ENCODE results near the gene PSAPL1.

The PSAPL1 gene

GRCh38 chr4:7430368-7430964 is 4.3 kb downstream of the PSAPL1 start:
- no peak for ATAC-seq

- ATAC-seq = no peak
Measured at GRCh38 chr4:7429601-7430078, 5.1 kb downstream of the PSAPL1 start.

- no peak for ATAC-seq
Measured at GRCh38 chr4:7429069-7429416, 5.7 kb downstream of the PSAPL1 start.

GRCh38 chr4:7428261-7429068 is 6.3 kb downstream of the PSAPL1 start:
- no peak for ATAC-seq

GRCh38 chr4:7427831-7428260 is 6.9 kb downstream of the PSAPL1 start:
- no peak for ATAC-seq

- ATAC-seq = no peak
Measured at GRCh38 chr4:7427361-7427760, 7.4 kb downstream of the PSAPL1 start.

GRCh38 chr4:7426525-7427171 is 8.1 kb downstream of the PSAPL1 start:
- ATAC-seq = no peak

- no peak for ATAC-seq
Measured at GRCh38 chr4:7425591-7426468, 8.9 kb downstream of the PSAPL1 start.

GRCh38 chr4:7425124-7425523 is 9.6 kb downstream of the PSAPL1 start:
- no peak for ATAC-seq

GRCh38 chr4:7424553-7425111 is 10.1 kb downstream of the PSAPL1 start:
- no peak for ATAC-seq

GRCh38 chr4:7423801-7424552 is 10.8 kb downstream of the PSAPL1 start:
- ATAC-seq = no peak

GRCh38 chr4:7423391-7423790 is 11.3 kb downstream of the PSAPL1 start:
- ATAC-seq = no peak

- ATAC-seq = no peak
Measured at GRCh38 chr4:7422898-7423180, 11.9 kb downstream of the PSAPL1 start.

GRCh38 chr4:7422151-7422897 is 12.4 kb downstream of the PSAPL1 start:
- no peak for ATAC-seq

GRCh38 chr4:7421356-7422150 is 13.2 kb downstream of the PSAPL1 start:
- no peak for ATAC-seq

- ATAC-seq = no peak
Measured at GRCh38 chr4:7420661-7421040, 14.1 kb downstream of the PSAPL1 start.

- ATAC-seq = no peak
Measured at GRCh38 chr4:7419961-7420660, 14.6 kb downstream of the PSAPL1 start.

GRCh38 chr4:7418131-7418943 is 16.4 kb downstream of the PSAPL1 start:
- no peak for ATAC-seq

GRCh38 chr4:7417639-7418038 is 17.1 kb downstream of the PSAPL1 start:
- no peak for ATAC-seq
